ENCODE results near the gene SNX21.
A peak's percentile ranks its signal among the peaks of the same experiment; 100 is the strongest.
"Not testable (repeated sequence)": the region's sequence is repeated elsewhere in the genome, so short reads cannot be mapped to it uniquely, and the experiment has no call there.

SNX21 gene

DNA sequence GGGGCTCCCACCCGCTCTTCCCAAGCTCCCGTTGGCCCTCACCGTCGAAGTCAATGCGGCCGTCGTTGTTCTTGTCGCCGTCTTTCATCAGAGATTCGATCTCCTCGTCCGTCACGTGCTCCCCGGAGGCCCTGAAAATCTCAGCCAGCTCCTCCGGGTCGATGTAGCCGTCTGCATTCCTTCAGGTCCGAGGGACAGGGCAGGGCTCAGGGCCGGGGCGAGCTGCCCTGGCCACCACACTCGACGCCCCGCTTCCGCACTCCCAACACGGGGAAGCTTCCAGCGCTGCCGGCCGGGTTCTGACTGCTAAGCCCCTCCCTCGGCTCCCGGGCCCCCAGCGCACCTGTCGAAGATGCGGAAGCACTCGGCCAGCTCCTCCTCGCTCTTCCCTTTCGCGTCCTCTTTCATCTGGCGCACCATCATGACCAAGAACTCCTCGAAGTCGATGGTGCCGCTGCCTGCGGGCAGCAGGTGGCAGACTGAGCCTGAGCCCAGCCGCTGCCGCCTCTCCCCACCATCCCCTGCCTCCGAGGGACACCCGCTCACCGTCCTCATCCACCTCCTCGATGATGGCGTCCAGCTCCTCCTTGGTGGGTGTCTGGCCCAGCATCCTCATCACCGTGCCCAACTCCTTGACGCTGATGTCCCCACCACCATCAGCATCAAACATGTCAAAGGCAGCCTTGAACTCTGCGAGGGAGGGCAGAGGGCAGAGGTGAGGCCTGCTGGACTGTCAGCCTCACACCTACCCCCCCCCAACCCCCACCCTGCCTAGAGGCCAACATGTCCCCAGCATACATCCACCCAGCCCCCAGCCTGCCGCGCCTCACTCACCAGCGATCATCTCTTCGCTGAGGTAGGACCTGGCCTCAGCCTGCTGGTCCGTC is 9.4 kb upstream of the SNX21 start:
- peak; percentile 30 for DNase-seq

DNA sequence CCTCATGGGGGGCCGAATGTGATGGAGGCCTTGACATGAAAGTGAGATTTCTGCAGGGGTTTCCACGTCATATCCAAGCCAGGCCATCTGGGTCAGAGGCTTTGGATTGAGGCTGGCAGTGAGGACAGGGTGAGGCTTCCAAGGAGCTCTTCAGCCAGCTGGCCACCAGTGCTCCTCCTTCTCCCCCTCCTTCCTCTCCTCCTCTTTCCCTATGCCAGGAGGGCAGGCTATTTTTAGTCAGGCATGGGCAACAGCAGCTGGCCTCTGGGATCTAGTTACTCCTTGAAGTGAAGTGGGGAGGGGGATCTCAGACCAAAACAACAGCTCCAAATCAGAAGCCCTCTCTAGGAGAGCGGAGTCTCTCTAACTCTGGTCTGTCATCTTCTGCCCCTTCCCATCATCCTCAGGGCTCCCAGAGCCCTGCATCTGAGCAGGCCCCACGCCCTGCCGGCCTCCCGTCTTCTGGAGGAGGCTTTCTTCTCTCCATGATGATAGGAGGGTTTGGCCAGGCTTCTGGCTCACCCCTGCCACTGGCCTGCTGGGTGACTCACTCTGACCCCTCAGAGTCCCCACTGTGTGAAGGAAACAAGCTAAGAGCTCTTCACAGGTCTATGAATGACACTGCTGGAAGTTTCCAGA is 7.1 kb upstream of the SNX21 start:
- no peak for DNase-seq

DNA sequence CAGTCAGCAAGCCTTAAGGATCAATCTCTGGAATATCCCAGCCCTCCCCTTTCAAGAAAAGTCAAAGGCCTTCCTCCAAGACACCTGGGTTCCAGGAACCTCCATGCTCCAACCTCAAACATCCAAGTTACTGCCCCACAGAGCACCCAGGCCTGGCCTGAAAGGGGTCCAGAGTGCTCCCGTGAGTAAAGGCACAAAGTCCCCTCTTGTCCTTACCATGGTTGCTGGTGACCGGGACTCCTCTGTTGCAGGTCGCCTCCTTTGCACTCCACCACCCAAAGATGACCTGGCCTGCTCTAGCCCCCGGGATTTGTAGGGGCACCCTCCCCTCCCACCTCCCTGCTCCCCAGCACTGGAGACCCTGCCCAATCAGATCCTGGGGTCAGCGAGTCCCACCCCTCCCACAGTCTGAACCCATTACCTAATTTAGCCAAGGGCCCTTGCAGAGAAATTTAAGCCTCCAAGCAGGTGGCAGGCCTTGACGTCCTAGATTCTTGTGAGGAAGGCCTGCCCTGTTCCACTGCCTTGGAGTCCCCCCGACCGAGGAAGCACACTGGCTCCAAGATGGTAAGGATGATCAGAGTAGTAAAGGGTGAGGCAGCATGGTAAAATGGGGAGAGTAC is 6.5 kb upstream of the SNX21 start, which contains the start of gene TNNC2:
TNNC2 (minus strand) TSS at position 283 of the 623 bp plus-strand sequence; CDS start at position 219, 64 bp downstream.
- no peak for DNase-seq

DNA sequence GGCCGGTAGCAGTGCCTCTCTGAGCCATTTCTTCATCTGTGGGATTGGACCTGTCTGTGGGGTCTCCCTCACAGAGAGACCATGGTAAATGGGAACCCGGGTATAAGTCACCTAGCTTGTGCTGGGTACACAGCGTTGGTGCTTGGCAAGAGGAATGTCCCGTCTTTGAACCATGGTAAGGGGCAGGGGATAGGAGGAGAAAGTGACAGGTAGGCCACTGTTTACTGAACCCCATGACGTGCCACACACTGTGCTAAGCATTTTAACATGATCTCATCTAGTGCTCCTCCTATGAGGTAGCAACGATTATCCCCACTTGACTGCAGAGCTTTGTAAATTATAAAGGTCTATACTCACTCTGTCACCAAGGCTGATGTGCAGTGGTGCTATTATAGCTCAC is 5.9 kb upstream of the SNX21 start:
- no peak for DNase-seq

DNA sequence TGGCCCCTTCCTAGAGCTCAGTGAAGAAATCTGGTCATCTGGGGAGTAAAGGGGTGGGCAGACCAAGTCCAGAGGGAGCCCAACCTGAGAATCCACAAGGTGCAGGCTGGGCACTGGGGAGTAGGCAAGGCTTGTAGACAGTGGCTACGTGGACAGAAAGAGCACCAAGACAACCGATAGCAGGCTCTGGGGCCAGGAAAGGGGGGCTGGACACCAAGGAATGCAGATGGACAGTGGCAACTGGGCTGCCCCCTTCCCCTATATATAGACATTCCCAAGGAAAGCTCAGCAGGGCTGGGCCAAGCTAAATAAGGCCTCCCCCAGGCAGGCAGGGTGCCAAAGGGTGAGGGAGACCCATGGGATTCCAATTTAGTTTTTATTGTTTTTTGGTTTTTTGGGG is 5.0 kb upstream of the SNX21 start:
- no peak for DNase-seq

DNA sequence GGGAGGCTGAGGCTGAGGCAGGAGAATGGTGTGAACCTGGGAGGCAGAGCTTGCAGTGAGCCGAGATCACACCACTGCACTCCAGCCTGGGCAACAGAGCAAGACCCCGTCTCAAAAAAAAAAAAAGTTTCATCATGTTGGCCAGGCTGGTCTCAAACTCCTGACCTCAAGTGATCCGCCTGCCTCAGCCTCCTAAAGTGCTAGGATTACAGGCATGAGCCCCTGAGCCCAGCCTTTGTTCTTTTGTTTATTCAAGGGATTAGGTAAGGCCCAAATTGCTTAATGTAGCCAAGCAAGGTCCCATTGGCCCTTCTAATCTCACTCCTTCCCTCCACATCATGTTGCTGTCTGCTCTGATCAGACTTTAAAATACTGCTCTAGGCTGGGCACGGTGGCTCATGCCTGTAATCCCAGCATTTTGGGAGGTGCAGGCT is 3.9 kb upstream of the SNX21 start:
- DNase-seq = not testable (repeated sequence)

DNA sequence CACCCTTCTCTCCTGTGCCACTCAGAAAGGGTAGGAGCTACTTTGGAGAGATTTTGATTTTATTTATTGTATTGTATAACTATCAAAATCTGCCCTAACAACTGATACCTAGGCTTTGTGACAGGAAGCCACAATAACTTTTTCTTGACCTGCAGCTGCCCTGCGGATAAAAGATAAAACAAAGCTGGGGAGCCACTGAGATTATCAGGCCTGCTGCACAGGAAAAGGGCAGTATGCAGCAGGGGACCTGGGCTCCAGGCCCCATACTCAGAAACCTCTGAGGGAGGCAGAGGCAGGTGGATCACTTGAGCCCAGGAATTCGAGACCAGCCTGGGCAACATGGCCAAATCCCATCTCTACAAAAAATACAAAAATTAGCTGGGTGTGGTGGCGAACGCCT is 980 bp upstream of the SNX21 start:
- DNase-seq = no peak

DNA sequence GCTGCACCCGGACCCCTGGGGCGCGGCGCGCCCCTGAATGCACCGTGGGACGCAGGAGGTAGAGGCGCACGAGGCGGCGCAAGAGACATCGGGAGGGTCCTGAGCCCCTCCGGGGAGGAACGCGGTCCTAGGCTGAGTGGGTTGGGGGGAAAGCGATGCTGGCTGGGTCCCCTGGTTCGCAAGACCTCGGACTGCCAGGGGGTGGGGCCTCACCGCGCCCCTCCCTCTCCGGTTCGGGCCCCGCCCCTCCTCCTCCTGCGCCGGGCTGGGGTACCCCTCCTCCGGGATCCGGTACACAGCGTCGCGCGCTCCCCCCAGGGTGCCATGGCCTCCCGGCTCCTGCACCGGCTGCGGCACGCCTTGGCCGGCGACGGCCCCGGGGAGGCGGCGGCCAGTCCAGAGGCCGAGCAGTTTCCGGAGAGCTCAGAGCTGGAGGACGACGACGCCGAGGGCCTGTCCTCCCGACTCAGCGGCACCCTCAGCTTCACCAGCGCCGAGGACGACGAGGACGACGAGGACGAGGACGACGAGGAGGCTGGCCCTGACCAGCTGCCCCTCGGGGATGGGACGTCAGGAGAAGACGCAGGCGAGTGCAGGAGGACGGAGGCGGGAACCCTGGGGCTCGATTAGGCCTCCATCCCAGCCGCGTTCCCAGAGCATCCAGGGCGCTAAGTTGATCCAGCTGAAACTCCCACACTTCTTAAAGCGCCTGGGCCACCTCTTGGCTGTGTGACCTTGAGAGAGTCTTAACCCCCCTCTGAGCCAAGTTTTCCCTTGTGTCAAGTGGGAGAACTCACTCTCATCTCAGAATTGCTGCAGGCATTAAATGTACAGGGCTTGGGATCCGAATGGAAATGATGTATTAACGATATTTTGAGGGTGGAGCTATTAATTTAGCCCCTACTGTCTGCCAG is 541 bp downstream of the SNX21 start:
- DNase-seq = no peak

DNA sequence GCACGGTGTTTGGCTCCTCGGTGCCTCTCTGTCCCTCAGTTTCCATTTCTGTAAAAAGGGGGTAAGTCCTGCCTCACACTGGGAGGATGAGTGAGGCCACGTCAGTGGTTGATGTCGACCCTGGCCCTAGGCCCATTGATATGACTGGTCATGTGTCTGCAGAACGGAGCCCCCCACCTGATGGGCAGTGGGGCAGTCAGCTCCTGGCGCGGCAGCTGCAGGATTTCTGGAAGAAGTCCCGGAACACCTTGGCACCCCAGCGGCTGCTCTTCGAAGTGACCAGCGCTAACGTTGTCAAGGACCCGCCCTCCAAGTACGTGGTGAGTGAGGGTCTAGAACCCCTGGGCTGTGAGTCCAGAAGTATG is 1.2 kb downstream of the SNX21 start:
- DNase-seq = no peak

DNA sequence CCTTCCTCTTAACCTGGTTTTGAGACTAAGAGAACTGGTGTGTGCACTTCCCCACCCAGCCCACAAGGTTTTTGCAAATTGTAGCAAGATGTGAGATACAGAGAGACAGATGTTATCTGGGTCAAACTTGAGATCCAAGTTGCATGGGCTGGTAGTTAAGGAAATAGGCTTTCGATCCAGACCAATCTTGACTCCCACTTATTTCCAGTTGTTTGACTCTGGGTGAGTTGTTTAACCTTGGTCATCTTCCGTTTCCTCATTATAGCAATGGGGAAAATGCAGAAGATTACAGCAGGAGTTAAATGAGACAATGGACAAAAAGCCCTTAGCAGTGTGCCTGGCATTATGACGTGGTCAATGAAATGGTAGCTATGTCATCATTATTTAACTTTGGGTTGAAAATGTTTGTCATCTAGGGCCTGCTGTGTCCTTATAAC is 1.7 kb downstream of the SNX21 start:
- DNase-seq = no peak

DNA sequence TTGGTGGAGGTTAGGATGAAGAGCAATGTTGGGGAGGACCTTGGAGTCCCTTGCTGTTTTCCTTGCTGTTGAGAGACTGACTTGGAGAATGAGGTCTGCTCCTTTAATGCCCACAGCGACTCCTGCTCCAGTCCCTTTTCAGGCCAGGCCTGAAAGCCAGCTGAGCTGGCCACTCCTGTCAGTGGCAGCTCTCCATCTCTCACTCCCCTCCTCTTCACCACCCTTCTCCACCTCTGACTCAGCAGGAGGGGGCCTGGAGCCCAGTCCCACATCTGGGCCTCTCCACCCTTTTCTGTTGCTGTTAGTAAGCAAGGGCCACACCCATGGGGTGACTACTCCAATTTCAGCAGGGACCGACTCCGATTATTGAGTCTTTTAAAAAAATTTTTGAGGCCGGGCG is 2.2 kb downstream of the SNX21 start:
- no peak for DNase-seq

DNA sequence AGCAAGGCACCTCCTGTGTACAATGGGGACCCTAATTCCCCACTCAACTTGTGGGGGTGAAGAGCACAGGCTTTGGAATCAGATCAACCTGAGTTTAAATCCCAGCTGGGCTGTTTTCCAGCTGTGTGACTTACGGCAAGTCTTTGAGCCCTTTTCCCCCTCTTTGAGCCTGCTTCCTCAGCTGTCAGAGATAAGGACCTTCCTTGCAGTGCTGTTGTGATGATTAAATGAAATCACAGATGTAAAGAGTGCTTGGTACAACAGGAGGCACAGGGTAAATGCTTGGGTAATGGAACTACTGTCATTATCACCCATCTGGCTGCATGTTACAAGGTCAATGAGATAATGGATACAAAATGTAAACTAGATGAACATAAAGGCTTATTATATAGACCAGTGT is 3.2 kb downstream of the SNX21 start:
- no peak for DNase-seq

DNA sequence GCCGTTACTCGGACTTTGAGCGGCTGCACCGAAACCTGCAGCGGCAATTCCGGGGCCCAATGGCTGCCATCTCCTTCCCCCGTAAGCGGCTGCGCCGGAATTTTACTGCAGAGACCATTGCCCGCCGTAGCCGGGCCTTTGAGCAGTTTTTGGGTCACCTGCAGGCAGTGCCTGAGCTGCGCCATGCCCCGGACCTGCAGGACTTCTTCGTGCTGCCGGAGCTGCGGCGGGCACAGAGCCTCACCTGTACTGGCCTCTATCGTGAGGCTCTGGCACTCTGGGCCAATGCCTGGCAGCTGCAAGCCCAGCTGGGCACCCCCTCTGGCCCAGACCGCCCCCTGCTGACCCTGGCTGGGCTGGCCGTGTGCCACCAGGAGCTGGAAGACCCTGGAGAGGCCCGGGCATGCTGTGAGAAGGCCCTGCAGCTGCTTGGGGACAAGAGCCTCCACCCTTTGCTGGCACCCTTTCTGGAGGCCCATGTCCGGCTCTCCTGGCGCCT is 7.2 kb downstream of the SNX21 start:
- DNase-seq = no peak

DNA sequence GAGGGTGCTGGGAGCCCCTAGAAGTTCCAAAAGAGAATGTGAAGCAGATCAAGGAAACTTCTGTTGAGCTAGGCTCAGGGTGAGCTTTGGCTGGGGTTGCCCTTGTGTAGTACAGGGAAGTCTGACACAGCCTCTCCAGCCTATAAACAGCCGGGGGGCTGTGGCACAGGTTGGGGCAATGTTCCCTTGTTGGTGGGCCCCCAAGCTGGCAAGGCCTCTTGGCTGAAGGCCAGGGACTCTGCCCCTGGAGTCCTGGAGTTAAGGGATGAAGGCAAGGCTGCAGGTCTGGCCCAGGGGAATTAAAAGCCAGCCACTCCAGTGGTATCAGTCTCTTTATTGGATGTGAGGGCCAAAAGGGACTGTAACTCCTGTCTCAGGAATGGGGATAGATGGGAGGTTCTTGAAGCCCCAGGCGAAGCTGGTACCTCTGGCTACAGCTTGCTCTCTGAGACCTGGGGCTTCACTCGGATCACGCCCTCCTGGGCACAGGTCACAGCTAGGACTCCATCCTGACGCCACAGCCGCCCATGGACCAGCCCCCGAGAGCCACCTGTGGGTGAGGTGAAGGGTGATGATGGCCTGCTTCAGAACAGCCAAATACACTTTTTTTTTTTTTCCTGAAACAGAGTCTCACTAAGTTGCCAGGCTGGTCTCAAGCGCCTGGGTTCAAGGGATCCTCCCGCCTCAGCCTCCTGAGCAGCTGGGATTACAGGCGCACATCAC is 8.0 kb downstream of the SNX21 start:
- DNase-seq = no peak

DNA sequence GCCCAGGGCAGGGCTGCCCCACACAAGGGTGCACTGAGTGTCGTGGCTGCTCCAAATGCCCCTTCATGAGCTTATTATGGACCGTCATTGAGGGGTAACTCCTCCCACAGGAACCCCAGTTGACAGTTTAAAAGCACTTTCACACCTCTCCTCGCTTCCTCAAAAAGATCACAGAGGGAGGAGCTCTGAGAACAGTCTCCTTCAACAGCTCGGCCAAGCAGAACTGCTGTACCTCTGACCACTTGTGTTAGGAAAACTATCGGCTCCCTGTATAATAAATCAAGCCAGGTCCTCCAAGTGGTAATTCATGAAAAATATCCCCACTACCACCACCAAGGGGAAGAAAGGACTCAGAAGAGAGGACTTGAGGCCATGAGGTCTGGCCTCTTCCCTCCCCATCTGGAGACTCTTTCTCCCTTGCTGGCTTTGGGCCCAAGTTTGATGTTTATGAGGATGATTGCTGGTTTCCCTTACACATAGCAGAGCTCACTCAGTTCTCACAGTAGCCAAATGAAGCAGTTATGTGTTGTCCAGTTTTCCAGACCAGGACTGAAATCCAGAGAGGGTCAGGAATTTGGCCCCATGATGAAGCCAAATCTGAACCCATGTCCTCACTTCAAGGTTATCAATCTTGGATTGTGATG is 8.7 kb downstream of the SNX21 start:
- DNase-seq = no peak

DNA sequence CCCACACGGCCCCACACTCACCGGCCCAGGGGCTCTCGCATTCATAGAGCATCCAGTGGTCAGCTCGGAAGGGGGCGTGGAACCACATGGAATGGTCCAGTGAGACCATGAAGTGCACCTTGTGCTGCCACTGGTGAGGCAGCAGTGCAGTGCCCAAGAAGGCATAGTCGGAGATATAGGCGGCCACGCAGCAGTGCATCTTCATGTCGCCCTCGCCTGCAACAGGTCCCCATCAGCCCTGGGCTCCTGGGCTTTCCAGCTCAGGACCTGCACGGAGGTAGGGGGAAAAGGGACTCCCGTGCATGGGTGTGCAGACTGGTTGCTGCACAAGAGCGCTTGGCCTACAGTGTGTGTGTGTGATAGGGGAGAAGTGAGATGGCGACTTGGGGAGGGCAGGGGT is 9.9 kb downstream of the SNX21 start:
- DNase-seq = no peak

DNA sequence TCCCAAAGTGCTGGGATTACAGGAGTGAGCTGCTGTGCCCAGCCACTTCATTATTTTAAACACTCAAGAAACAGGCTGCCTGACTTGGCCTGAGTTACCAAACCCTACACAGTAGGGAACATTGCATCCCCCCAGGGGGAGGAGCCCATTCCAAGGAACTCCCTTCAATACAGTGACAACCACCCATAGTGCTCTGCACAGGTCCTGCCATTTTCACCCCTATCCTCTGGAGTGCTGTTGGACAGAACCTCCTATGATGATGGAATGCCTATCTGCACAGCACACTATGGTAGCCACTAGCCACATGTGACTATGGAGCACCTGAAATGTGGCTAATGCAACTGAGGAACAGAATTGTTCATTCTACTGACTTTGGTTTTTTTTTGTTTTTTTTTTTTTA is 11.9 kb downstream of the SNX21 start:
- DNase-seq = no peak

DNA sequence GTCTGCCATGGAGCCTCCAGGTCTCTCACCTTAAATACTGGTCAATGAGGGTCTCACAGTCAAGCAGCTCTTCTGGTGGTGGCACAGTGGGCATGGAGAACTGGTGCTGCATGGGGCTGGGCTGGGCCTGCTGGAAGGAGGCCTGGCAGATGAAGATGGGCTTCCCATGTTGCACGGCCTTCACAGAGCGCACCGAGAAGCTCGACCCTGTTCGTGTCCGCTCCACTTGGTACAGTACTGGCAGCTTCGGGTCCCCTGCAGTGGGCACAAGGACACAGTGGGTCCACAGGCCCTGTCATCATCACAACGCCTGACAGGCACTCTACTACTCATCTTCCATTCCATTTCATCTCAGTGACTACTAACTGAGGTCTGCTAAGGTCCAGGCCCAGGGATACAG is 14.8 kb downstream of the SNX21 start:
- no peak for DNase-seq

DNA sequence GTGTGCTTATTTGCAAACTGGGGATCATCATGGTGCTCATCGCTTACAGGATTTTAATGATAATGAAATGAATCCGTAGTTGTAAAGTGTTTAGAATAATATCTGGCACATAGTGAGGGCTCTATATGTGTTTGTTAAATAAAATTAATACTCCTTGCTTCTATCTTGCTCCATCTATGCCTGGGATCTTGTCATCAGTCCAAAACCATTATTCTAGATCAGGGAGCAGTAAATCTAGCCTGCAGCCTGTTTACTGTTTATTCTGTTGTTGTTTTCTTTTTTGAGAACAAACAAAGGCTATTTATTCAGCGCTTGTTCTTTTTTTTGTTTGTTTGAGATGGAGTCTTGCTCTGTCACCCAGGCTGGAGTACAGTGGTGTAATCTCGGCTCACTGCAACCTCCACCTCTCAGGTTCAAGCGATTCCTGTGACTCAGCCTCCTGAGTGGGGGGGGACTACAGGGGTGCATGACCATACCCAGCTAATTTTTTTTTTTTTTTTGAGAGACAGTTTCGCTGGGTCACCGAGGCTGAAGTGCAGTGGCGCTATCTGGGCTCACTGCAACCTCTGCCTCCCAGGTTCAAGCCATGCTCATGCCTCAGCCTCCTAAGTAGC is 15.5 kb downstream of the SNX21 start:
- DNase-seq = no peak

DNA sequence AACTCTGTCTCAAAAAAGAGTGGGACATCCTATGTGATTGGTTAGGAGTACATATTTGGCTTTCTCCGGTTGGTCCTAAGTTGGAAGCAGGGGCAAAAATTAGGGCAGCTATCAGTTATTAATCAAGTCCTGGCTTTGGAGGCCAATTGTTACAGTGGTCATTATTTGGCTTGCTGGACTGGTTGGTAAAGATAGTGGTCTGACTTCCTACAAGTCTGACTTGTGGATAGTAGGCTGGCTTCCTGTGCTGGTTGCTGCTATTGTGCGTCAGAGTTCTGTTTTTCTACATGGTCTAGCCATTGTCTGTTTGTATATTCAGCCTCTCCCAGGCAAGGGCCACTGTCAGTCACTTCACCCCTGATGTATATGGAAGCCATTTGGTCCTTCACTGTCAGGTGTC is 16.6 kb downstream of the SNX21 start:
- DNase-seq = no peak

DNA sequence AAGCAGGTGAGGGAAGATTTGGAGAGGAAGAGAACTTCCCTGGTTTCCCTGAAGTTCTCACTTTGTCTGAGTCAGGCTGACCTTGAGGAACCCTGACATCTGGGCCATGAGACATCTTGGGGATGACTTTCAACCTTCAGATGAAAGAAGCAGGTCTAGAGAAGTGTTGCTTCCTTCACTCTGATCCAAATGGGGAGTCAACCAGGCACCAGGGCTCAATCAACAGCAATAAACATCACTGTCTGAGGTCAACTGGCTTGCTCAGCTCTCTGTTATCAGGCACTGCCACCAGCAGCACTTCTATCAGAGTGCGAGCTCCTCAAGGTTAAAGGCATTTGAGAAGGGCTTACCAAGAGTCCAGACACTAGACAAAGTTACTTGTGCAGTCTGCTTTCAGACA is 17.3 kb downstream of the SNX21 start:
- no peak for DNase-seq

All from effector CD8-positive, alpha-beta T cell (primary cell).